A549 (cell line): ENCODE data around the gene ENO4. TPM values are rescaled to one million over a fixed set of nuclear protein-coding genes. Genes with fewer than 3 reads are reported as not detected.

Source experiments
- ATAC-seq, 2 experiments: fragments of 200-7000 bp in 1 of 2; fragments of >200 bp in 1 of 2; cut with Nextera tagmentation in 1 of 2; cut with Tn5 transposase in 1 of 2; 3 replicates each; pipeline versions ENCODE4 v1.8.0 to v1.9.1; 2018 to 2020; ENCODE audit warnings: mild to moderate bottlenecking in 1 of 2, moderate library complexity in 1 of 2
- CTCF ChIA-PET: fragments of 300-600 bp; sonication (Branson Sonifier 250); formaldehyde crosslinking; extraction: SDS; loops from one replicate; lab custom pipeline; 2021; ENCODE audit warnings: antibody characterized with exemption, inconsistent platforms; lab: Yijun Ruan, JAX
- POLR2A ChIA-PET: fragments of 350-600 bp; formaldehyde crosslinking; extraction: SDS; loops from one replicate; lab custom pipeline; 2021; ENCODE audit warnings: antibody characterized with exemption, inconsistent platforms; lab: Yijun Ruan, JAX
- DNase-seq, 2 experiments: peaks; one replicate each; pipeline versions ENCODE4 v3.0.0 to v3.0.0-alpha.2; 2011 to 2016; ENCODE audit warnings: low read depth in 1 of 2, low spot score in 1 of 2
- FAIRE-seq: peaks from 2 replicates; lab custom pipeline; 2011; peaks lifted over from hg19 to GRCh38; lab: Jason Lieb, UNC
- H3K27ac ChIP-seq, 2 experiments: fragments of >200 bp; sonication (Bioruptor Twin); formaldehyde crosslinking; 3 replicates each; pipeline ENCODE4 v1.5.1; 2016 to 2017
- H3K4me1 ChIP-seq: fragments of >200 bp; sonication (Bioruptor Twin); formaldehyde crosslinking; 3 replicates; pipeline ENCODE4 v1.6.1; 2016
- H3K4me2 ChIP-seq: fragments of >200 bp; sonication (Bioruptor Twin); formaldehyde crosslinking; 3 replicates; pipeline ENCODE4 v1.6.1; 2016
- H3K4me3 ChIP-seq: fragments of >200 bp; sonication (Bioruptor Twin); formaldehyde crosslinking; 3 replicates; pipeline ENCODE4 v1.5.1; 2016
- H3K9me3 ChIP-seq: fragments of >200 bp; sonication (Bioruptor Twin); formaldehyde crosslinking; 3 replicates; pipeline ENCODE4 v1.6.1; 2016
- ATOH8 ChIP-seq: fragments of 250-450 bp; sonication (Bioruptor Pico); IDR thresholded peaks from 2 replicates; pipeline ENCODE4 v1.5.0; 2020; ENCODE audit warnings: low read depth, mild to moderate bottlenecking, moderate library complexity
- BCL3 ChIP-seq: fragments of >200 bp; sonication (Bioruptor Twin); formaldehyde crosslinking; IDR thresholded peaks from 3 replicates; pipeline ENCODE4 v1.6.1; 2016
- BHLHE40 ChIP-seq: IDR thresholded peaks from 2 replicates; pipeline ENCODE4 v1.6.1; 2012; ENCODE audit warnings: low read depth, low read length, inconsistent platforms
- CEBPB ChIP-seq, 2 experiments: fragments of >200 bp in 1 of 2; sonication (Bioruptor Twin) in 1 of 2; formaldehyde crosslinking in 1 of 2; IDR thresholded peaks; 2 replicates each; pipeline ENCODE4 v1.6.1; 2012 to 2016
- CHD2 ChIP-seq: fragments of 150-350 bp; IDR thresholded peaks from 2 replicates; pipeline ENCODE4 v1.6.1; 2014; ENCODE audit warnings: low read length; ENCODE audit not compliant: partially characterized antibody
- CHD4 ChIP-seq: fragments of 200-600 bp; sonication (generic); IDR thresholded peaks from 2 replicates; pipeline ENCODE4 v1.6.1; 2016; ENCODE audit warnings: antibody characterized with exemption, mild to moderate bottlenecking, borderline replicate concordance
- CTCF ChIP-seq: fragments of >200 bp; sonication (Bioruptor Twin); formaldehyde crosslinking; IDR thresholded peaks from 3 replicates; pipeline ENCODE4 v1.5.1; 2016
- EHF ChIP-seq: fragments of 250-450 bp; sonication (Bioruptor Pico); IDR thresholded peaks from 2 replicates; pipeline ENCODE4 v1.5.0; 2020; ENCODE audit warnings: mild to moderate bottlenecking
- ELK1 ChIP-seq: fragments of 150-350 bp; IDR thresholded peaks from 2 replicates; pipeline ENCODE4 v1.6.1; 2014; ENCODE audit warnings: low read depth, mild to moderate bottlenecking, low read length
- EP300 ChIP-seq, 2 experiments: fragments of >200 bp; sonication (Bioruptor Twin); formaldehyde crosslinking; IDR thresholded peaks; 2 replicates in 1 of 2; 3 replicates in 1 of 2; pipeline ENCODE4 v1.6.1; 2016 to 2017
- FOSL2 ChIP-seq, 2 experiments: fragments of 450-650 bp in 1 of 2; fragments of >200 bp in 1 of 2; sonication (Bioruptor Twin) in 1 of 2; formaldehyde crosslinking; IDR thresholded peaks; 2 replicates each; pipeline versions ENCODE4 v1.5.0 to v1.6.1; 2016 to 2020; ENCODE audit warnings: mild to moderate bottlenecking in 1 of 2, moderate library complexity in 1 of 2
- FOXS1 ChIP-seq: fragments of 250-450 bp; sonication (Bioruptor Pico); IDR thresholded peaks from 2 replicates; pipeline ENCODE4 v1.5.0; 2020; ENCODE audit warnings: mild to moderate bottlenecking, moderate library complexity
- GATA3 ChIP-seq: IDR thresholded peaks from 2 replicates; pipeline ENCODE4 v1.6.1; 2012; ENCODE audit warnings: borderline replicate concordance
- HES2 ChIP-seq: fragments of >200 bp; sonication (Bioruptor Twin); formaldehyde crosslinking; IDR thresholded peaks from 2 replicates; pipeline ENCODE4 v1.6.1; 2016
- MAFK ChIP-seq: fragments of 450-650 bp; IDR thresholded peaks from 2 replicates; pipeline ENCODE4 v1.6.1; 2014; ENCODE audit not compliant: partially characterized antibody
- MAX ChIP-seq: IDR thresholded peaks from 2 replicates; pipeline ENCODE4 v1.6.1; 2012
- MAZ ChIP-seq: fragments of 150-350 bp; IDR thresholded peaks from 2 replicates; pipeline ENCODE4 v1.6.1; 2014; ENCODE audit warnings: antibody characterized with exemption, low read depth, low read length, borderline replicate concordance
- NFE2L2 ChIP-seq: fragments of 150-350 bp; conservative IDR thresholded peaks from 2 replicates; pipeline ENCODE4 v1.6.1; 2014; ENCODE audit warnings: low read length
- NR3C1 ChIP-seq: fragments of >200 bp; sonication (Bioruptor Twin); formaldehyde crosslinking; IDR thresholded peaks from 3 replicates; pipeline ENCODE4 v1.6.1; 2017
- PBX3 ChIP-seq: IDR thresholded peaks from 2 replicates; pipeline ENCODE4 v1.6.1; 2012
- PHF8 ChIP-seq: fragments of 200-600 bp; sonication (generic); IDR thresholded peaks from 2 replicates; pipeline ENCODE4 v1.6.1; 2016; ENCODE audit warnings: low read depth, mild to moderate bottlenecking, antibody characterized with exemption, moderate library complexity, borderline replicate concordance
- POLR2A ChIP-seq: IDR thresholded peaks from 2 replicates; pipeline ENCODE4 v1.6.1; 2012; ENCODE audit warnings: mild to moderate bottlenecking, low read length
- RCOR1 ChIP-seq: fragments of 150-350 bp; IDR thresholded peaks from 2 replicates; pipeline ENCODE4 v1.6.1; 2014; ENCODE audit warnings: antibody characterized with exemption, low read length, low read depth
- RNF2 ChIP-seq: fragments of 200-600 bp; sonication (generic); IDR thresholded peaks from 2 replicates; pipeline ENCODE4 v1.6.1; 2016; ENCODE audit warnings: low read depth, mild to moderate bottlenecking, antibody characterized with exemption, moderate library complexity, borderline replicate concordance
- ZFP36 ChIP-seq: fragments of 450-650 bp; IDR thresholded peaks from 2 replicates; pipeline ENCODE4 v1.6.1; 2014; ENCODE audit warnings: borderline replicate concordance; ENCODE audit not compliant: partially characterized antibody
- ZNF302 ChIP-seq: fragments of 250-450 bp; sonication (Bioruptor Pico); IDR thresholded peaks from 2 replicates; pipeline ENCODE4 v1.9.0; 2021; ENCODE audit warnings: inconsistent platforms, mild to moderate bottlenecking, moderate library complexity
- WGBS: methylation state at CpG from one replicate; pipeline ENCODE4 v1.1.6; 2017; ENCODE audit errors: missing lambda C conversion rate; 5-methylcytosine and 5-hydroxymethylcytosine counted together
- polyA plus RNA-seq, 4 experiments: library from polyadenylated mRNA; depleted of rRNA in 3 of 4; stranded (reverse); fragments of >200 nt; fragmentation: RNase III in 1 of 4; extraction: RNeasy Plus Mini Kit Qiagen cat#74134 plus additional on column Dnase treatment in 1 of 4; gene quantifications; 2 replicates in 3 of 4; 3 replicates in 1 of 4; pipeline ENCODE4 v1.2.3, GENCODE V29; 2011 to 2017

The ENO4 gene
- polyA plus RNA-seq, 2 of the 4 experiments (the other 2 are of a cell fraction) = 0.39 to 0.47 TPM

- WGBS = 93% methylated on average over 2 of the region's 2 CpGs
- POLR2A ChIA-PET = no interaction called here
Measured at GRCh38 chr10:116882639-116883038, 33.3 kb downstream of the ENO4 start.

GRCh38 chr10:116886772-116887171 lies 37.5 kb downstream of the ENO4 start:
- ATAC-seq = no peak
- WGBS = 95% methylated on average over 4 of the region's 4 CpGs
- H3K27ac ChIP-seq = no peak overlapping the region
- no peak for FAIRE-seq
- ChIA-PET POLR2A (no interaction called here), CTCF (interaction anchor here (1.1 kb wide), 1 partner anchor 281 kb away, joined by 3 read pairs; no protein-coding TSS in a partner anchor)
- no peak overlapping the region for H3K4me3 ChIP-seq
- no peak for DNase-seq
- H3K9me3 ChIP-seq = no peaks in the 10 kb centered on the region
- no peak overlapping the region for H3K4me2 ChIP-seq
- TF ChIP-seq GATA3 = no peak
- no peak for TF ChIP-seq NFE2L2
- TF ChIP-seq POLR2A = no peak
- no peak for TF ChIP-seq CEBPB (IDR thresholded peaks at IDR 0.05)
- TF ChIP-seq CHD2 = no peak
- no peak for TF ChIP-seq BHLHE40
- TF ChIP-seq FOSL2 (IDR thresholded peaks at IDR 0.05) = no peak
- TF ChIP-seq FOSL2 (CRISPR knock-in tag; IDR thresholded peaks at IDR 0.05) = no peak
- TF ChIP-seq RCOR1 = no peak
- TF ChIP-seq, all 56 proteins: peak for 0
- peaks cover 22% of the 10 kb centered on the region for H3K4me1 ChIP-seq

More at GRCh38 chr10:116882639-116883038, 33.3 kb downstream of the ENO4 start:
- H3K4me2 ChIP-seq = no peak overlapping the region
- peaks cover under 1% of the 10 kb centered on the region; the same call in 2 of the 3 replicates for H3K4me1 ChIP-seq
- TF ChIP-seq ZFP36 = no peak
- H3K9me3 ChIP-seq = no peaks in the 10 kb centered on the region
- no peak overlapping the region for H3K4me3 ChIP-seq
- DNase-seq = no peak
- no peak for FAIRE-seq
- no peak for ATAC-seq
- CTCF ChIA-PET = interaction anchor here (0.5 kb wide), 1 partner anchor 170 kb away, joined by 4 read pairs; no protein-coding TSS in a partner anchor
- H3K27ac ChIP-seq = no peak overlapping the region

GRCh38 chr10:116888380-116889055 lies 39.2 kb downstream of the ENO4 start:
- H3K4me1 ChIP-seq = peaks cover 22% of the 10 kb centered on the region
- FAIRE-seq (peak; percentile 23), ATAC-seq (peak; percentile 93 to 95), DNase-seq (peak; percentile 61 to 64)
- peak overlapping the region in 1 of 2 experiments; percentile 66; a peak in 4 of 6 replicates for H3K27ac ChIP-seq
- 14% methylated on average over 7 of the region's 7 CpGs for WGBS
- peak overlapping the region; percentile 63 for H3K4me2 ChIP-seq
- POLR2A ChIA-PET = interaction anchor here (1.0 to 1.4 kb wide), 4 partner anchors 39 to 277 kb away, joined by 3 to 8 read pairs (median 4); partner anchors contain the start of genes ENO4 and HSPA12A
- CTCF ChIA-PET = interaction anchor here (0.6 to 1.1 kb wide), 4 partner anchors 29 to 286 kb away, joined by 3 to 8 read pairs (median 3); no protein-coding TSS in a partner anchor
- no peak overlapping the region for H3K4me3 ChIP-seq
- no peaks in the 10 kb centered on the region for H3K9me3 ChIP-seq
- peak; percentile 58 for TF ChIP-seq MAFK
- no peak for TF ChIP-seq HES2
- no peak for TF ChIP-seq ZNF302 (CRISPR knock-in tag)
- TF ChIP-seq PBX3 = no peak
- no peak for TF ChIP-seq PHF8
- no peak for TF ChIP-seq RCOR1
- TF ChIP-seq MAX = peak; percentile 31; the same call in 1 of the 2 replicates
- TF ChIP-seq FOXS1 = no peak
- TF ChIP-seq RNF2 = no peak
- TF ChIP-seq ELK1 = no peak
- no peak for TF ChIP-seq ATOH8 (CRISPR knock-in tag)
- TF ChIP-seq CHD4 = no peak
- TF ChIP-seq CTCF = no peak
- no peak for TF ChIP-seq EHF
- TF ChIP-seq NR3C1 = no peak
- TF ChIP-seq BCL3 = 0 out of 3 replicates have a peak, but pooled peaks have one; percentile 70
- TF ChIP-seq FOSL2 (IDR thresholded peaks at IDR 0.05) = peak; percentile 74
- TF ChIP-seq FOSL2 (CRISPR knock-in tag; IDR thresholded peaks at IDR 0.05) = peak; percentile 83
- no peak for TF ChIP-seq MAZ
- no peak for TF ChIP-seq EP300 (IDR thresholded peaks at IDR 0.05)
